Occipital lobe (tissue), 2 donors: ENCODE measurements around the gene BFSP2. TPM values are rescaled to one million over a fixed set of nuclear protein-coding genes. Genes with fewer than 3 reads are reported as not detected.

Source experiments
- DNase-seq: peaks from one replicate; lab custom pipeline; 2025; lab: John Stamatoyannopoulos, UW
- total RNA-seq: library from RNA; depleted of rRNA; stranded (reverse); fragments of >200 nt; gene quantifications from one replicate; pipeline ENCODE4 v1.2.3, GENCODE V29; 2014

The BFSP2 gene
- total RNA-seq, 1 donor from 2014 or later = 1.1 TPM

- no peak for DNase-seq
Observed at GRCh38 chr3:133414021-133414392, 14.2 kb downstream of the BFSP2 start.

- DNase-seq = no peak
Observed at GRCh38 chr3:133418361-133418760, 18.5 kb downstream of the BFSP2 start.

- DNase-seq = no peak
Observed at GRCh38 chr3:133419151-133419909, 19.5 kb downstream of the BFSP2 start.

- DNase-seq = no peak
Observed at GRCh38 chr3:133424937-133425869, 25.3 kb downstream of the BFSP2 start.

- no peak for DNase-seq
Observed at GRCh38 chr3:133425898-133426297, 26.0 kb downstream of the BFSP2 start.

- no peak for DNase-seq
Observed at GRCh38 chr3:133426721-133427120, 26.9 kb downstream of the BFSP2 start.

GRCh38 chr3:133428552-133428951 is 28.7 kb downstream of the BFSP2 start:
- DNase-seq = no peak

- no peak for DNase-seq
Observed at GRCh38 chr3:133429063-133429462, 29.2 kb downstream of the BFSP2 start.

GRCh38 chr3:133439563-133439962 is 39.7 kb downstream of the BFSP2 start:
- DNase-seq = no peak

GRCh38 chr3:133440652-133441051 is 40.8 kb downstream of the BFSP2 start:
- DNase-seq = no peak

GRCh38 chr3:133441867-133442270 is 42.0 kb downstream of the BFSP2 start:
- no peak for DNase-seq

GRCh38 chr3:133442518-133442917 is 42.7 kb downstream of the BFSP2 start:
- no peak for DNase-seq

- DNase-seq = no peak
Observed at GRCh38 chr3:133443649-133444422, 44.0 kb downstream of the BFSP2 start.

- no peak for DNase-seq
Observed at GRCh38 chr3:133444423-133444774, 44.5 kb downstream of the BFSP2 start.

GRCh38 chr3:133445108-133445507 is 45.3 kb downstream of the BFSP2 start:
- no peak for DNase-seq

- DNase-seq = no peak
Observed at GRCh38 chr3:133447750-133448477, 48.1 kb downstream of the BFSP2 start.

- no peak for DNase-seq
Observed at GRCh38 chr3:133448478-133449122, 48.7 kb downstream of the BFSP2 start.

GRCh38 chr3:133451309-133451708 is 51.5 kb downstream of the BFSP2 start:
- no peak for DNase-seq

GRCh38 chr3:133452641-133453319 is 52.9 kb downstream of the BFSP2 start:
- no peak for DNase-seq

GRCh38 chr3:133453383-133453782 is 53.5 kb downstream of the BFSP2 start:
- no peak for DNase-seq
